ENCODE measurements around the gene LNPEP.

The LNPEP gene

DNA sequence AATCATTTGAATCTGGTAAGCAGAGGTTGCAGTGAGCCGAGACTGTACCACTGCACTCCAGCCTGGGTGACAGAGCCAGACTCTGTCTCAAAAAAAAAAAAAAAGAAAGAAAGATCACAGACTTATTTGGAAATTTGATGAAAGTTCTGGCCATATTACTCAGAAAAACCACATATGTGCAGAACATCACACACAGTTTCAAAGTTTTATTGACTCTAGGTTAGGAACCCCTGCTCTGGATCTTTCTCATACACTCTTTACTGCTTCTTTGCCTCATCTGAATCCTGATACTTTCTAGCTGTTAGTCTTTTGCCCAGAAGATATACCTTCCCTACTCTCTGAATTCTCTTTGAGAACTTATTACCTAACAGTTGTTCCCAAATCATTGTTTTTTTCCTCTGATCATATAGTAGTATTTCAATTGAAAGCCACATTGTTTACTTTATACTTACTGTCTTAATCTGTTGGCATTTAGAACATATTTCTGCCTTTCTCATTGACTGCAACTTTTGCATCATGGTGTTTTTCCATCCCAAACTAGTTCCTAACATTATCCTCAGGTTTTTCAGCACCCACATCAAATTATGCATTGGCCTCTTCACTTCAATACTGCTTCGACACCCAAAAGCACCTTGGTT is 68.7 kb downstream of the LNPEP start:
- no peak for DNase-seq

DNA sequence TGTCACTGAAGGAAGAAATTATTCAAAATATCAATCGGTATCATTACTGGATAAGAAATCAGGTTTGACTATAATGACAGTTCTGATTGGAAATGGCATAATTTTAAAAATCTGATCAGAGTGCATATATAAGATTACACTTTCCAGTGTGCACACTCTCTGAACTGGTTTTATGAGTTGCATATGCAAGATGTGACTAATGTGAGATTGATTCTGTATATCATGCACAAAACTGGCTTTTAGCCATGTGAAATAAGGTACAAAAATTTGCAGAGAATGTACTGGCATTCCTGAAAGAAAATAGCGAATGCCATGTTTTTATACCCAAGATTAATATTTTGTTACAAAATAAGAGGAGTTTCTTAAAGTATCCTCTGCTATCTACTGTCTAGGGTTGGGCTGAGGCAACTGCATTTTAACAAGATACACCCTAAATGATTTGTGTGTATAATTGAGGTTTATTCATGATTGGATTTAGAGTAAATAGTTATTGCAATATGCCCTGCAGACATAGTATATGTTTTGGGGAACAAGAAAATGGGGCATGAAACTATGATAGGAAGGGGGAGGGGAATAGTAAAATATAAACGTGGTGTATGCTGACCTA is 70.7 kb downstream of the LNPEP start:
- DNase-seq = no peak

DNA sequence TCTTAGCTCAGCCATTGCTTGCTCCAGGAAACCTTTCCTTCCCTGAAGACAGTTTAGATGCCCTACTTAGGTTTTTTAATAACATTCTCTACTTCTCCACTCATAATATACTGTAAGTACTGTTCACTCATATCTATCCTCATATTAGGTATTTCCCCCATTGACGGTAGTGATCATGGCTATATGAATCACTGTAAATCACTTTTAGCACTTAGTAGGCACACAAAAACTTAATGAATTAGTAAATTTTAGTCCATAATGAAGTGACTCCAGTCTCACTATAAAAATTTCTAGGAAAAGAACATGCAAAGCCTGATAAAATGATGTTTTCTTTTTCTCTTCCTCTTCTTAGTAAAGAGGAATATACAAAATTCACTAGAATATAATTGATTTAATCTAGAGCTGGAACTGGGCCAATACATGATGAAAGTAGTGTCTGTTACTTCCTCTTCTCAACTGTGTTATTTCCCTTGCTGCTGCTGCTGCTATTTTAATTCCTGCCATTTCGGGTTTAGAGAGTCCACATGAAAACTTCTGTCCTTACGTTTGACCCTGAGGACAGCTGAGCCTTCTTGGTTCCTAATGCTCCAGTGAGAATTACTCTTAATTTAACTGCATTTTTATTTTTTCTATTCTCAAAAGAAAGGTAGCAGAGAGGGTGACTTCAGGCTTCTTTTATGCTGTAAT is 73.5 kb downstream of the LNPEP start:
- DNase-seq = peak; percentile 50

DNA sequence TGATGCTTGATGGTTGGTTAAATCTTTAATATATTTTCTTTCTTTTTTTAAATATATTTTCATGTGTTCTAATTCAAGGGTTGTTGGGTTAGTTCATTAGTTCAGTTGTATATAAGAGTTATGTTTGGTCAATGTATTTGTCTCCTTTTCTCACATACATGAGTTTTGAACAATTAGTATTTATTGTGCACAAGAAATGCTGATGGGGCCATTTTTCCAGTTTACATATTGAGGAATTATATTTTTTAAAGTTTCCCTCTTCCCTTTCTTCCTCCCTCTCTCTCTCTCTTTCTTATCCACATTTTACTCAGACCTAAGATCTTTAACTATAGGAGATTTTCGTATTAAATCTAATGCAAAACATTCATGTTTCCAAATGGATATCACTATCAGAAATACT is 74.0 kb downstream of the LNPEP start:
- DNase-seq = no peak

DNA sequence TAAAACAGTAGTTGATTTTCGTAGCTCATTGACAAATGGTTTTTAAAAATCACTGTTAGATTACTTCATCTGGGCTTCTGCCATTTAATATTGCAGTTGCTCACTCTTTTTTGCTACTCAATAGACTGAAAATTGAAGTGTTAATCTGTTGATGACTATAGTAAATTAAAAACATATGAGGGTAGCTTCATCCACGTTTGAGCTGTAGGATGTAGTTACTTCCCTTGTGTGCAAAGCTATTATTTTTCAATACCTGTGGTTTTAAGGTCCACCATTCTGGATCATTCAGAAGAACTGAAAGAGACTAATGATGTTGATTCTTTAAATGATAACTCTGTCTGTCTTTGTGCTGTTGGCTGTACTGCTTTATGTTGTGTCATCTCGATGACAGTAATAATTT is 74.7 kb downstream of the LNPEP start:
- DNase-seq = no peak

DNA sequence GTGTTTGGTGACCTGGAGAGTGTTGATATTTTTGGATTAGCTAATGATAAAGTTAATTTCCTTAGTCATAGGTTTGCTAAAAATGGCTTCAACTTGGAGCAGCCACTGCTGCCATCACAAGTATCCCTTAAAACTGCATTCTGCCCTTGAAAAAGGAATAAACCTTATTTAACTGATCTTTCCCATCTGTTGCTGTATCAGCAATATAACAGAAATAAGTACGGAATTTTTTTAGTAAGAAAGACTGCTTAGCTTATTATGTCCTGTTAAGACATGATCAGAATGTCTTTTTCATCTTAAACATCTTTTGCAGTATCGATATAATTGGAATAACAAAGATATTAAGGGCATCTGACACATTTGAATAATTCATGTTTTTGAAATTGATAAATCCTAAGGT is 75.7 kb downstream of the LNPEP start:
- no peak for DNase-seq

DNA sequence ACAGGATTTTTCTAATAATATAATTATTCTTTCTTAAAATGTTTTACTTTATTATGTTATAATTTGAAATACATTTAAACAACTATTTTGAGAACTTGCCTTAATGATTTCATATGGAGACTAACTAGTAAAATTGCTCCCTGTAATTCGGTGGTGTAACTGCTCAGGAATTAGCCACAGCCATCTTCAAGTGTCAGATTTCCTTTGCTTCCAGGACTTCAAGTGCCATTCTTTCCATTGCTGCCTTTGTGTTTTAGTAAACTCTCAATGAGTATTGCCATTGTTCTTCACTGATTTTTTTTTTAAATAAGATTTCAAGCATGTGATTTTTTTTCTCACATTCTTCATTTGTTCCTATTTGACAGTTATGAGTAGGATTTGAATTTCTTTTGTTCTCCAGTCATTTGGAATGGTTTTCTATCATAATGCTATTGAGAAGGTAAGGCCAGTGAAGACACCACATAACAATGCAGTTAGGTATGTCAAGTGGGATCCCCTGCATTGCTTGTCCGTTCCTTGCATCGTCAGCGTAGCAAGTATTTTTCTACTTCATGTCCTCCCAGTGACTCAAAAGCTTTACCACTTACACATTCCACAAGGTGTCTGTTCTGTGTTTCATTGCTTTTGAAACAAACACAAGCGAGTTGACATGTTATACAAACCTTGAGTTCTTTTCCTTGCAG is 83.7 kb downstream of the LNPEP start:
- DNase-seq = no peak

DNA sequence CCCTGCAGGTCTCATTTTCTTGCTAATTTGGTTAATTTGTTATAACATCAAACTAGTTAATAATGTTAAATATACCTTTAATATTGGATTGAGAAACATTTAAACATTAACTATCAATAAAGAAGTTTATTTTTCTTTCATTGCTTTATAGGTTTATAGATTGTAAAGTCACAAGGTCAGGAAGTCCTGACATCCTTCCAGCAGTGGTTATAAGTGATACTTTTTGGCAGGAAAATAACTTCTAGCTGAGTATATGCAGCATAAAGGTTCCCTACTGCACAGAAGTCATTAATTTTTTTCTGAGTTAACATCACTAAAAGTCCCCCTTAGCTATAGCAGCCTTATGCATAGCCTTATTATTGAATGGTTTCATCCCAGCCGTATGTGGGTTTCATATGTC is 85.5 kb downstream of the LNPEP start:
- no peak for DNase-seq

DNA sequence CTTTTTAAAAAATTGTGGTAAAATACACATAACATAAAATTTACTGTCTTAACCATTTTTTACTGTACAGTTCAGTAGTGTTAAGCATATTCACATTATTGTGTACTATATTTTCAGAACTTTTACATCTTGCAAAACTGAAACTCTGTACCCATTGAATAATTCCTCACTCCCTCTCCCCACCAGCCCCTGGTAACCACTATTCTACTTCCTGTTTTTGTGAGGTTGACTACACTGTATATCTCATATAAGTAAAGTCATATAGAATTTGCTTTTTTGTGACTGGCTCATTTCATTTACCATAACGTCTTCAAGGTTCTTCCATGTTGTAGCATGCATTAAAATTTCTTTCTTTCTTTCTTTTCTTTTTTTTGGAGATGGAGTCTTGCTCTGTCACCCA is 87.0 kb downstream of the LNPEP start:
- no peak for DNase-seq

DNA sequence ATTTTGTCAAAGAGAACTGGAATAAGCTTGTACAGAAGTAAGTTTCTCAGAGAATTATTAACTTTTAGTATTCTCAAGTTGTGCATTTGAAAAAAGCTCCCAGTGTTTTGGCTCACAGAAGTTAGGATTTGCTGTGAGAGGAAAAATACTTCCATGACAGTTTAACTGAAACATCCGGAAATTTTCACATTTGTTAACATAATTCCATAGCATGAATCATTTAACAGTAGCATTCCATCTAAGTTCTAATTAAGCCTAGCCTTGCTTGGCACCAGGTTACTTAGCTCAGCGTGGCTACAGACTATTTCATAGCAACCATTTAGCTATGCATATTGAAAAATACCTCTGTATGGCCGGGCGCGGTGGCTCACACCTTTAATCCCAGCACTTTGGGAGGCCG is 90.8 kb downstream of the LNPEP start:
- no peak for DNase-seq

DNA sequence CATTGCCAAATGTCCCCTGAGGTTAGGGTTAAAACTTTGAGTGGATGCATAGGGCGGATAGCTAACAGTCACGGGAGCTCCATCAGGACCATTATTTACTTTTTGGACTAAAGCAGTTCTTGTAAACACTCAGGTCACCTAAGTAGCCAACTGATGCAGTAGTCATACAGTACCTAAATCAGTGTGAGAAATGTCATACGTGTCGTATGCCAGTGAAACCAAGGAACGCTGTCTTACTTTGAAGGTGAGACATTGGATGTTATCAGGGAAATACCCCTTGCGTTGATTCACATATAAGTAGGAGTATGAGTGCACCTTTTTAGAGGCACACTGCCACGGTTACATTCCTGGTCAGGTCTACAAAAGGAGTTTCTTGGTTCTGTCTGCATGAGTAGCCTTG is 101.9 kb downstream of the LNPEP start:
- no peak for DNase-seq

DNA sequence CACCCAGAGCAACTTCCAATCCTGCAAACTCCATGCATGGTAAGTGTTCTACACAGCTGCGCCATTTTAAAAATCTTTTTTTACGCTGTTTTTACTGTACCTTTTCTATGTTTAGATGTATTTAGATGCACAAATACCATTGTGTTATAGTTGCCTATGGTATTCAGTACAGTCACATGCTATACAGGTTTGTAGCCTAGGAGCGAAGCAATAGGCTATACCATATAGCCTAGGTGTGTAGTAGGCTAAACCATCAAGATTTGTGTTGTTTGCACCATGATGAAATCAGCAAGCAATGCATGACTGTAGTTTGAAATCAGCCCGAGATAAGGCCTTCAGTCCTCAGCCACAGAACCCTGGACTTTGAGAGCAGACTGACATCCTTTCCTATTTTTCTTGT is 105.4 kb downstream of the LNPEP start:
- DNase-seq = no peak

DNA sequence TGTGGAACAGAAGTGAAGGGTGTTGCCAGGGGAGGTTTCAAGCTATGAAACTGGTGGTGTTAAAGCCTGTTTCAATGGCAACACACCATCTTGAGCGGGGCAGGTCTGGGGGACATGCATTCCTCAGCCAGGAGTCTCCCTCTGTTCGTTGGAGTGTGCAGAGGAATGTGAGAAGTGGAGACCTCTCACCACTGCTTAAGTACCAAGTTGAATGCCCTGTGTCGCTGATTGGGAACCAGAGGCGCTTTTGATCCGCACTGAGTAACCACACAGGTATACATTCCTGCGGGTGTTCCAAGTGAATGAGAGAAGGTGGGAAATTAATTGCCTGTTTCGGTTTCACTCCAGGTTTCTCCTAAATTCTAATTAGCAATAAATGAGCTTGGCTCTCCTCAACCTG is 107.1 kb downstream of the LNPEP start:
- no peak for DNase-seq

DNA sequence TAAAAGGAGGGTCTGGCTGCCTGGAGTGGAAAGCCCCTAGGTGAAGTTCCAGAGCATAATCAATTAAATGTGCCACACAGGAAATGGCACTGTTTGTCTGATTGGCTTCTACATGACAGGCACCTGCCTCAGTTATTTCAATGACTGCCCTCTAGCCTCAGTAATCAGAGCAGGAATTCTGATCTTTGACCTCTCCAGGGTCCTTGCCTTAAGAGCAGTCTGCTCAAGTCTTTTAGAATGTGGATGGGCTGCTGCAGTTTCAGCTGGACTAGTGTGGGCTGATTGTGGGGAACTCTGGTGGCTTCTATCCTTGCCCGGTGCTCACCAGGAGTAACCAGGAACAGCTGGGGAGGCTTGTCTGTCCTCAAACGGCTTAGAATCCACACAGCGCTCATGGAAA is 107.6 kb downstream of the LNPEP start:
- DNase-seq = no peak

DNA sequence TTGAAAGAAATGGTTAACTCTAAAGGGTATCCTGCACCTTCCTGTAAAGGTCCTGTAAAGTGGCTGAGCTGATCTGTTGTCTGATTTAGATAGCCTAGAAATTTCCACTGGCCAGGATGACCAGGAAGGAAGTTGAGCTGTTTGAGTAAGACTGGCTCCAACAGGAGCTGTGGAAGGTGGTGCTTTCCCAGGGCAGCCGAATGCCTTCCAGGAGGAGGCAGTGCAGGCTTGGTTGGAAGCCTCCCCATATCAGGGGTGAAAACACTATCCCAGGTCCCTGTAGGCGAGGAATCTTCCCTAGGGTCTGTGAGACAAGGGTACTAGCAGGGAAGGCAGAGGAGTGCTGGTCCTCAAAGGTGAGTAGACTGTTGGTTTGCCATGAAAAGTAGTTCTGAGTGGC is 108.2 kb downstream of the LNPEP start:
- DNase-seq = no peak

DNA sequence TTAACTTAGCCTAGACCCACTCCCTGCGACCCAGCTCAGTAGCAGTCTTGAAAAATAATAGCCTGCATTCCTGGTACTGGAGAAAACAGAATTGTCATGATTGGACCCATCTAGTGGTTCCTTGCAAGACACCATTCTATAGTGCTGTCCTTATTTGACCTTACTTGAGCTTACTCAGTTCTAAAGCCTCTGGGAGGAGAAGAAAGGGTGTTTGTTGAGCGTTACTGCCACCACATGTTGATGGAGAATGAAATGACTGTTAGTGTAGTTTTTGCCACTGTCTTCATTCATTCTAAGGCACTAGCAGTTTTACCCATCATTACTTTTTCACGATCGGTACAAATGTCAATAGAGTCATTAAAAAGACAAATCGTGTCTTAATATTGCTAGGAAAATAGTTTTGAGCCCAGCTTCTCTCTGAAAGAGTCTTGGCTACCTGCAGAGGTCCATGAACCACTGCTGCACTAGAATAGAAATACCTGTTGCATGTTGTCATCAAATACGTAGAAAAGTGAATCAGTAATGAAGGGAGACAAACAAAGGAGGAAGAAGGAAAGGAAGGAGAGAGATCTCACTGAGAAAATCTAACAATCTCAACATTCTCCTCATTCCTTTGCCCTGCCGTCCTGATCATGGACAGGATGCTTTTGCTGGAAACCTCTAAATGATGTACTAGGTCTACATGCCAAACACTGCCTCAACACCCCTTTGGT is 110.5 kb downstream of the LNPEP start:
- DNase-seq = peak; percentile 5

DNA sequence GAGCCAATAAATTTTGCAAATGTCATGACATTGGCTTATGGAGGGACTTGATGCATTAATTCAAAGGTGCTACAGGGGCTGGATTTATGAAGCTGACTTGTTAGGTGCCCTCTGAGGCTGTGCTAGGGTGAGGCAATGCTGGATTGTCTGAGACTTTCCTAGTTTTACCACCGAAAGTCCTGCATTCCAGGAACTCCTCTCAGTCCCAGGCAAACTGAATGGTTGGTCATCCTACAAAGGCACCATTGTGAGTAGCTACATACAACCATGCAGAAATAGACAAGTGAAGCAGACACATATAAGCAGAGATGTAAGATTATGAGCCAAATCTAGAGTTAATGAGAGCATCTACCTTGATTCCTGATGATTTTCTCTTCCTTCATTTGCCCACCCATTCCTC is 111.2 kb downstream of the LNPEP start:
- no peak for DNase-seq

DNA sequence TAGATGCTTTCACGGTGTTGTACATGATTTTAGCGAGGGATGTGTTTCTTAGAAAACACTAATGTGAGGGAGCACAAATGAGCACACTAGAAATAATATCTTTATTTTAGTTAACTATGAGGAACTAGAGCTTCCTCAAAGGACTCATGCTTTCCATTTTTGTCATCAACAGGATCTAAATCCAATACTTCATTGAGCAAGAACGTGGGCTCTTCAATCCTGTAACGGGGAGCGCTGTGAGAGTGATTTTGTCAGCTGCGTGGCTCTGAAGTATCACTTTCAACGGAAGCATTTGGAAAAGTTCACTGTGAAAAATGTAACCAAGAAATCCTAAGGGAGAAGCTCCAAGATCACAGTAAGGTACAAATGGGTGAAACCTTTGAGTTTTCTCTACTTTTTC is 113.3 kb downstream of the LNPEP start:
- DNase-seq = no peak

DNA sequence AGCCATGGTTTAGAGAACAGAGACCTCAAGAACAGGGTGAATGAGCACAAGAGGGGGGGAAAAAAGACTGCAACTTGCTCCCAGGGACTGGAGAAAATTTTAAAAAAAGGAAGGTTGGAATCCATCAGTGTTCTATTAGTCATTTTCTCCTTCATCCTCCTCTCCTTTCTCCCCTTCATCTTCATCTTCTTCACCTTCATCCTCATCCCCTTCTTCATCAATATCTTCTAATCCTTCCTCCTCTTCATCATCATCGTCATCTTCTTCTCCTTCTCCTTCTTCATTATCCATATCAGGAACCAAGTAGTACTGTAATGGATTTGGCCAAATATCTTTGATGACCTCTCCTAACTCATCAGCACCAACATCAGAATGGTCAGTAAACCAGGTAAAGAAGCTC is 120.4 kb downstream of the LNPEP start:
- DNase-seq = no peak

DNA sequence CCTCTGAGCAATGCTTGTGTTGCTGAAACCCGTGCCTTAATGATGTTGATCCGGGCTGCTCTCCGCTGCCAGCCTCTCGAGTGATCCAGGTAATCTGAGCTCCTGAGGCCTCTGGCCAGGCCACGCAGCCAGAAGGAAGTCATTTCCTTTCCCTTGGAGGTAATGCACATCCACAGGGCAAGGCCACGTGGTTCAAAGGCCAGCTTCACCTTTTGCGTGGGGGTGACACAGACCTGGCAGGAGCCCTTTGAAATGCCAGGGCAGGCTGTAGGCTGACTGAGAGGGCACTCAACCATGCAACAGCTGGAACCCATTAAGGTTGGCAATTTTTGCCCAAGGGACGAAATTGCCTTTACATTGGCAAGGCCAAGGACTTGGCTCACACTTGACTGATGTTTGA is 126.2 kb downstream of the LNPEP start:
- DNase-seq = no peak

DNA sequence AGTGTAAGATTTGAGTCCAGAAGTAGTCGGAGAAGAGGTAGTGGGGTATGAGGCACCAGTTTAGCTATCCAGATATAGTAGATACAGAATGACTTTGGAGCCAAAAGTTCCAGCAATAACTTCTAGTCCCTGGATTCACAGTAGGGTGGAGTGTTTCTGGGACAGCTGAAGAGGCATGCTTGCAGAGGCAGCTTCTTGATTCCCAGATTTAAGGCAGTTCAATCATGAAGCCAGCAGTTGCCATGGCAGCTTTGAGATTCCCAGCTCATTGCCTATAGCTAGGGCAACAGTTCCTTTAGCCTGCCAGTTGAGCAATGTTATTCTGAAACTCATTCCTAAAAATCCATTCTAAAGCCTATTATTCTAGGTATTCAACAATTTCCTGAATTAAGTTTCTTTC is 127.4 kb downstream of the LNPEP start:
- no peak for DNase-seq

DNA sequence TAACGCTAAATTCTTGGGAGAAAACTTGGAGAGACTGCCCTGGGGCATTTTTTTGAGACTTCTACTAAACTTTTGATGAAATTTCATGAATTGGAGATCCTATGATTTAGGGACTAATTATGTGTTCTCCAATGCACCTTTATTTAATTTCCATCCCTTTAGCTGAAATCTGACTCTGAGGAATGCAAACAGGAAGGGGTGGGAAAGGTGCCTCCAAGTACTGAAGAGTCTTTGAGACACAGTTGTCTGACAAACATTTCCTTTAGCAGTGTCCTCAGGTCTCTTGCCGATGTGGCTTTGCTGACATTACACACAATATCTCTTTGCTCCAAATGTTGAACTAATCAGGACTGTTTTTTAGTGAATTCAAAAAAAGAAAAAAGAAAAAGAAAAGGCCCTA is 129.6 kb downstream of the LNPEP start:
- no peak for DNase-seq

DNA sequence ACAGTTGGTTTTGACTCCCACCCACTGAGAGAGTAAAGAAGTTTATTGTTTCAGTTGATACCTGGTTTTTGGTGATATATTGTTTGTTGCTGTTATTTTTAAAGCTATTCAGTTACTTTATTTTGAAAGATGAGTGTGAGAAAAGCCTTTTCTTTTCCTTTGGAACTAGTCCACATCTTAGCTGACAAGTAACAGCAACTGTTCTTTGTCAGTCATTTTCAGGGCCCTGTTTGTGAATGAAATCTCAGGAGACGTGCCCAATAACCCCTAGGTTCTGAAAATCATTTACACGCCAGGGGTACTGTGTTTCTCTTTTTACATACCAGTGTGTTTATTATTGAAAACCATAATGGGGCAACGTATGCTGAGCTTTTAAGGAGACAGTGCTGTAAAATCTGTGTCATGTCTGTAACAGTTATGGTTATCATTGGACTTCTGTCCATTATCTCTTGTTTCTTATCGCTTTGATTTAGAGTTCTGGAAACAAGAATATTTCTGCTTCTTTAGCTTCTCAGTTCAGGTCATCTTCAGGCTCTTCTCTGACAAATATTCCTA is 131.5 kb downstream of the LNPEP start:
- no peak for DNase-seq

All from CD4-positive, alpha-beta T cell treated with Interleukin-21 for 1 hour (primary cell).